Cardiac muscle cell (in vitro differentiated cells and primary cell): Measurements from ENCODE around the gene TJP3. TPM values are rescaled to one million over a fixed set of nuclear protein-coding genes. Genes with fewer than 3 reads are reported as not detected.

ENCODE experiments used
- DNase-seq, 2 donors: peaks; one replicate each; pipeline versions ENCODE4 v3.0.0 to v3.0.0-alpha.2; 2010 to 2017; ENCODE audit warnings: low read depth in 1 of 2, low spot score in 1 of 2
- H3K27ac ChIP-seq: fragments of 200-600 bp; sonication (generic); 2 replicates; pipeline ENCODE4 v1.5.1; 2016
- H3K27me3 ChIP-seq: fragments of 200-600 bp; sonication (generic); 2 replicates; pipeline ENCODE4 v1.6.0; 2016; ENCODE audit warnings: control low read depth
- H3K36me3 ChIP-seq: fragments of 200-600 bp; sonication (generic); 2 replicates; pipeline ENCODE4 v1.5.1; 2016; ENCODE audit warnings: control low read depth
- H3K4me1 ChIP-seq: fragments of 200-600 bp; sonication (generic); 2 replicates; pipeline ENCODE4 v1.8.1; 2017; ENCODE audit warnings: low read depth, mild to moderate bottlenecking, mixed run types
- H3K4me3 ChIP-seq: fragments of 200-600 bp; sonication (generic); 2 replicates; pipeline ENCODE4 v1.5.1; 2016; ENCODE audit warnings: mild to moderate bottlenecking
- H3K9me3 ChIP-seq: fragments of 200-600 bp; sonication (generic); 2 replicates; pipeline ENCODE4 v1.5.1; 2017; ENCODE audit warnings: low read depth, mild to moderate bottlenecking, control low read depth
- CTCF ChIP-seq: IDR thresholded peaks from 2 replicates; pipeline ENCODE4 v1.5.1; 2012; ENCODE audit warnings: low read depth, mild to moderate bottlenecking, low read length
- polyA plus RNA-seq: library from polyadenylated mRNA; unstranded; fragments of >200 nt; fragmentation: Nextera tagmentation; extraction: Ambion mirVana; gene quantifications from 2 replicates; pipeline ENCODE4 v1.2.1, GENCODE V29; 2016
- total RNA-seq: library from RNA; depleted of rRNA; stranded (reverse); fragments of >200 nt; gene quantifications from 2 replicates; pipeline ENCODE4 v1.2.3, GENCODE V29; 2016

The TJP3 gene
- total and polyA plus RNA-seq, 2 experiments from 2014 or later = 5.0 to 5.2 TPM

DNA sequence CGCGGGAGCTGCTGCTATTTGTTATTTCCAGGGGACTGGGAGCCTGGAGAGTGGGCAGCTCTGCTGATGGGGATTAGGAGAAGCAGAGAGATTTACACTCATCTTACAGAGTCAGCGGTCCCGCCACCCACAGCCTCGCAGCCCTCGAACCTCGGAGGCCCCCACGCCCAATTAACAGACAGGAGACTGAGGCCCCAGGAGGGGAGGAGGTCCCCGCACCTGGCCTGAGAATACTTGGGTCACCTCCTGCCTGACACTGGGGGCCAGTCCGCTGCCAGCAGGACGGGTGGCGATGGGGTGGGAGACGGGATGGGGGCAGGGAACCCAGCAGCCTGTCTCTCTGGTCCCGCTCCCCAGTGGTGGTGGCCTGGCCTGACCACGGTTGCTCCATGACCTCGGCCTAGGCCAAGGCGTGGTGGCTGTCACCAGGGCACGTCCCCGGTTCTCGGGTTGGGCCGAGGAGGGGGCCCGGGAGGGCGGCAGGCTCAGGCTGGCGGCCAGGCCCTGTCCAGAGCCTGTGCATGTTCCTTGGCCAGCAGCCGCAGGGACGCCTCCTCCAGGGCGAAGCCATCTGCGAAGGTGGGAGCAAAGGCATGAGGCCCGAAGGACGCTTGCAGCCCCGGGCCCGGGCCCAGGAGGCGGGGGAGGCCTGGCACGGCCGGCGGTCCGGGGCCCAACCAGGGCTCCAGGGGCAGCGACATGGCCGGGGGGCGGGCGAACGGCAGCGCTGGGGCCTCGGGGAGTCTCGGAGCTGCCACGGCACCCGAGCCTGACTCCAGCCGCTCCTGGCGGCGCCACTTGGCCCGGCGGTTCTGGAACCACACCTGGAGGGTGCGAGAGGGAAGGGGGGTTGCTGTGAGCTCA, 62.2 kb downstream of the TJP3 start:
- no peak overlapping the region for H3K27ac ChIP-seq
- TF ChIP-seq CTCF = no peak
- H3K9me3 ChIP-seq = no peaks in the 10 kb centered on the region
- no peaks in the 10 kb centered on the region for H3K27me3 ChIP-seq
- no peak for DNase-seq
- no peak overlapping the region for H3K4me3 ChIP-seq
- no peaks in the 10 kb centered on the region for H3K4me1 ChIP-seq
- no peaks in the 10 kb centered on the region for H3K36me3 ChIP-seq

GRCh38 chr19:3771000-3771905, 63.1 kb downstream of the TJP3 start:
- no peaks in the 10 kb centered on the region for H3K9me3 ChIP-seq
- DNase-seq = no peak
- no peaks in the 10 kb centered on the region for H3K4me1 ChIP-seq
- no peak overlapping the region for H3K4me3 ChIP-seq
- H3K27me3 ChIP-seq = no peaks in the 10 kb centered on the region
- no peaks in the 10 kb centered on the region for H3K36me3 ChIP-seq
- TF ChIP-seq CTCF = no peak
- H3K27ac ChIP-seq = no peak overlapping the region

DNA sequence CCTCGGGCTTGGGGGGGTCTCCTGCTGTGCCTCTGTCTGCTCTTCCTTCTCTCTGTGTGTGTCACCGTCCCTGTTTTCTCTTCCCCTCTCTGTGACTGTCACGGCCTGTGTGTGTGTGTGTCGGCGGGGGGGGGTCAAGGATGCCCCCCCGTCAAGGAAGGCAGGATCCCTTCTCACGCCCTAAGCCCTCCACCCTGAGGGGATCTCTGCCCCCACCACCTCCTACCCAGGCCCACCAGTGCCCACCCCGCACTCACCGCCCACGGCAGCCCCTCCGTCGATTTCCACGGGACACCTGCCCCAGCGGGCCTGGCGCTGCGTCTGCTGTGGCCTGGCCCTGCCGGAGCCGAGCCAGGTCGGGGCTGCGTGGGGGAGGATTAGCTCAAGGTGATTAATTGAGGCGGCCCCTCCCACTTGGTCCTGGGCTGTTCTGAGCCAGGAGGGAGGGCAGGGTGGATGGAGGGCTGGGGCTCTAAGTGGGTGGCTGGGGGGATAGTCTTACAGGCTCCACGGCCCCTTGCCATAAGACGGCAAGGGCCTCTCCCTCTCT, 63.8 kb downstream of the TJP3 start, which contains the start of gene RAX2:
Gene RAX2 (minus strand): TSS at position 323 of the 550 bp plus-strand sequence. CDS start 486 bp downstream, outside the sequence.
- Histone ChIP-seq H3K4me1 (no peaks in the 10 kb centered on the region), H3K27ac (no peak within 1 kb of the TSS), H3K9me3 (no peaks in the 10 kb centered on the region), H3K36me3 (no peaks in the 10 kb centered on the region), H3K27me3 (no peaks in the 10 kb centered on the region), H3K4me3 (no peak within 1 kb of the TSS)
- no peak for DNase-seq
- no peak for TF ChIP-seq CTCF

DNA sequence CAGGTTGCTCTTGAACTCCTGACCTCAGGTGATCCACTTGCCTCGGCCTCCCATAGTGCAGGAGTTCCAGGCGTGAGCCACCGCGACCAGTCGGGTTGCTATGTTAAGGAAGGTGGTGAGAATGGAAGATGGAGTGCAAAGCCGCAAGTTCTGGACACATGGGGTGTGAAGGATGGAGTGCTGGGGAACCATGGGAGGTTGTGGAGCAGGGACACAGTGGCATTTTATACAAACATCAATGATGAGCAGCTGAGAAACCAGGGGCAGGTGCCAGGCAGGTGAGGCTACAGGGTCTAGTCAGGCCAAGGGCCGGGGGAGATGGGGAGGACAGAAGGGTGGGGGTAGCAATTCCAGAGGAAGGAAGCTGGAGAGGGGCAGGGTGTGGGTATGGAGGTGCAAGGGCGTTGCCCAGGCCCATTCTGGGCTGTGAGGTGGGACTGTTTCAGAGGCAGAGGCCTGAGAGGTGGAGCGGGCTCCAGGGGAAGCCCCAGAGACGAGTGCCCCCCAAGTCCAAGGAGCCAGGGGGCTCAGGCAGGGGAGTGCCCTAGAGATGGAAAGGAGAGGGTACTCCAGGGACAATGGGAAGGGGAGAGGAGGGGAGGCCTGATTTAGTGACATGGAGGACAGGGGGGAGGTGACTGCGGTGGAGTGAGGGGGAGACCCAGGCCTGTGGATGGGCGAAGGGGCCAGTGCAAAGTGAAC, 65.8 kb downstream of the TJP3 start:
- no peak overlapping the region for H3K27ac ChIP-seq
- no peak for TF ChIP-seq CTCF
- H3K4me1 ChIP-seq = no peaks in the 10 kb centered on the region
- no peaks in the 10 kb centered on the region for H3K9me3 ChIP-seq
- DNase-seq = no peak
- no peaks in the 10 kb centered on the region for H3K36me3 ChIP-seq
- no peaks in the 10 kb centered on the region for H3K27me3 ChIP-seq
- no peak overlapping the region for H3K4me3 ChIP-seq
